NCI-H2107 treated with DMSO at 0.1 percent for 48 hours (cell line): Measurements from ENCODE around the gene ARHGAP23.
"Not testable (repeated sequence)": the region's sequence is repeated elsewhere in the genome, so short reads cannot be mapped to it uniquely, and the experiment has no call there.

Experiments used
- DNase-seq: peaks from one replicate; lab custom pipeline; 2025; ENCODE audit not compliant: unreplicated experiment; lab: John Stamatoyannopoulos, UW

The ARHGAP23 gene

GRCh38 chr17:38421871-38422827 lies 6.1 kb upstream of the ARHGAP23 start:
- no peak for DNase-seq

- no peak for DNase-seq
Observed at GRCh38 chr17:38424297-38424972, 3.8 kb upstream of the ARHGAP23 start.

DNA sequence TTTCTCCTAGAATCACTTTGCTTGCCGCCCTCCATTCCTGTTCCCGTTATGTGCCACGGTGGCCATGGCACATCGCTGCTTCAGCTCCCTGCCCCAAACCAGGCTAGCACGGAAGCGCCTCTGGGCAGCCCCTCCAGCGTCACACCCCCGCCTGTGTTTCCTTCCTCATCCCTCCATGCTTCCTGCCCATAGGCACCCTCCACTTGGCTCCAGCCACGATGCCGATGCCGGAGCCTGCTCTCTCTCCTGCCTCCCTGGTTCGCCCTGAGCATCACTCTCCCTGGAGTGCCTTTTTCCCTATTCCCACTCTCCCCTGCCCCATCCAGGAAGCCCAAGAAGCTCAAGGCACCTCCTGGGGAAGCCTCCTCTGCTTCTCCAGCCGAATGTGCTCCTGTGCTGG lies 3.2 kb upstream of the ARHGAP23 start:
- no peak for DNase-seq

GRCh38 chr17:38425744-38426143 lies 2.5 kb upstream of the ARHGAP23 start:
- no peak for DNase-seq

GRCh38 chr17:38426441-38426840 lies 1.8 kb upstream of the ARHGAP23 start:
- DNase-seq, result no peak

- DNase-seq, result no peak
Observed at GRCh38 chr17:38427160-38427949, 909 bp upstream of the ARHGAP23 start.

GRCh38 chr17:38428643-38429371 lies 543 bp downstream of the ARHGAP23 start:
- no peak for DNase-seq

DNA sequence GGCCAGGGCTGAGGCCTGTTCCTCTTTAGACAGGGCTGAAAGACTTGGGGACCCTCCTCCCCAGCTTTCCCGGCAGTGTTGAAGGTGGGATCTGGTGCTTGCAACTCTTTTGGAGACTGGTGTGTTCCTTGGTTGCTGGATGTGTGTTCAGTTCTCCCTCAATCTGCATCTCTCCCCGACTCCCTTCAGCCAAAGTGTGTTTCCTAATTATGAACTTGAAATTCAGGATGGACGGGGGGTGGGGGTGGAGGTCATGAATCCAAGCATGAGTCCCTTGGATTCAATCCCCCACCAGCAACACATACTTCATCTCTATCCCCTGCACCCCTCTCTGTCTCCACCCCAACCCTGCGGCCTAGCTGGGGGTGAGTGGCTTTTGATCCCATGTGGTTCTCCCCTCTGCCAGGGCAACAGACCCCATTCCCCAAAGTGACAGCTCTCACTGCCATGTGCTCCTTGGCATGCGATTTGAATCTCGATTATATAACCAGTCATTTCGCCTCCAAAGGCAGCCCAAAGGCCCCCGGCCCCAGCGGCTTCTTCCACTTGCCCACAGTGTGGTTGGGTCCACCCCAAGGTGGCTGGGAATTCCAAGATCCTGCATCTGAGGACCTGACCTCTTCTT lies 1.3 kb downstream of the ARHGAP23 start:
- no peak for DNase-seq

DNA sequence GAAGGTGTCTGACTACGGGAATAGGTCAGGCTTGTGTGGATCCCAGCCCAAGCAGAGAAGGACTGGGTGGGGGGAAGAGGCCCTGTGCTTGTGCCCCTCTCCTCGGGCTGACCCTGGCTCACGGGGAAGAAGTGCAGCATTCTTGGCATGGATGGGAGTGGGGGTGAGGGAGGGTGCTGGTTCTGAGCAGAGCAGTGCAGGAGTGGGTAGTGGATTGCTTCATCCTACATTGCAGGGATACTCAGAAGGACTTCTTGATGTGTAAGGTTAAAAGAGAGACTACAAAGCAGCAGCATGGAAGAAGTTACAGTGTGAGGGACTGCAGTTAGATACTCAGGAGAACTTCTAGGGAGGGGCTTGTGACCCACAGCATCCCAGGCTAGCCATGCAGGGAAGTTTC lies 2.1 kb downstream of the ARHGAP23 start:
- no peak for DNase-seq

- no peak for DNase-seq
Observed at GRCh38 chr17:38430822-38431221, 2.6 kb downstream of the ARHGAP23 start.

DNA sequence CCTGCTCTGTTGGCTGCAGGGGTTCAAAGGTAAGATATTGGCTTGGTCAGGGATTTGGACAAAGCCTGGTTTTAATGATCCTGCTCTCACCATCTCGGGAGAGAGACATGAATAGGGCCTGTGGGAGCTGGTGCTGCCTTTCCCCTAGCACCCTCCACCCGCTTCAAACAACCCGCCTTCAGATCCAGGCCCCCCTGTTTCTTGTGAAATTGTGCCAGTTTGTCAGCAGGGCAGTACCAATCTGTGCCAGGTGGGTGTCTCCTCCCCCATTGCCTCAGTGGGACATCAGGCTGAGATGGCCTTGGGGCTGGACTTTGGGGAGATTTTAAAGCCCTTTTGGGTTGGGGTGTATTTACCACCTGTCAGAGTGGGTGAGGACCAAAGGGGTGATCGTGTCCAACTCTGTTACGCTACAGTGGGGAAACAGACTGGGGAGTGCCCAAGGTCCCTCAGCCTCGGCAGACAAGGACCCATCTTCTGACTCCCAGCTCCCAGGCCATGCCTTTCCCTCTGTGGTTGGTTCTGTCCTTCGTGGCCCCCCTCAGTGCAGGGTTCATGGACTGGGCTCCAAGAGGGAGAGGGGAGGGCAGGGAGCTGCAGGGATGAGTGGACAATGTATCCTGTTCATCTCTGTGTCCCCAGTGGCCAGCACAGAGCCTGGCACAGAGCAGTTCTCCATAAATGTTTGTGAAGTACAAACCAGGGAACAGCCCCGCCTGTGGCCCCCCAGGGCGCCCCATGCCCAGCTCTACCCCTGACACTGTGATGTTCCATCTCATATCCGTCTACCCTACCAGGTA lies 3.3 kb downstream of the ARHGAP23 start:
- DNase-seq, result no peak

DNA sequence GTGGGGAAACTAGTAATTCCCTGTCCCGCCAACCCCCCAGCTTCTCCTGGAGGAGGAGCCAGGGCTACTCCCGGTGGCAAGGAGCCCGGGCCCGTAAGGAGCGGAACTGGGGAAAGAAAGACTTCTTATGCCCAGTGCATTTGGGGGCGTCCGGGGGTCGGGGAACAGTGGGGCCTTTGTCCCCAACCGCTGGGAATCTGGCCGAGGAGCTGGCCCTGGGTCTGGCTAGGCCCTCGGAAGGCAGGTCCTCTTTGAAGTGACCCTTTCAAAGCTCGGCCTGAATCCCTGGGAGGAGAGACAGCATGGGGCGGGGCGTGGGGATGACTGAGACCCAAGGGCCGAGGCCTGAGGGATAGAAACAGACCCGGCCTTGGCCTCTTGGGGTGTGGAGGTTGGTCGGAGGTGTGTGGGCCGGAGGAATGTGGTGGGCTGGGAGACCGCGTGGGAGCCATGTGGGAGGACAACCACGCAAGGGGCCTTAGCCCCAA lies 6.0 kb downstream of the ARHGAP23 start:
- DNase-seq, result no peak

GRCh38 chr17:38435795-38436194 lies 7.5 kb downstream of the ARHGAP23 start:
- no peak for DNase-seq

- no peak for DNase-seq
Observed at GRCh38 chr17:38436386-38436785, 8.1 kb downstream of the ARHGAP23 start.

DNA sequence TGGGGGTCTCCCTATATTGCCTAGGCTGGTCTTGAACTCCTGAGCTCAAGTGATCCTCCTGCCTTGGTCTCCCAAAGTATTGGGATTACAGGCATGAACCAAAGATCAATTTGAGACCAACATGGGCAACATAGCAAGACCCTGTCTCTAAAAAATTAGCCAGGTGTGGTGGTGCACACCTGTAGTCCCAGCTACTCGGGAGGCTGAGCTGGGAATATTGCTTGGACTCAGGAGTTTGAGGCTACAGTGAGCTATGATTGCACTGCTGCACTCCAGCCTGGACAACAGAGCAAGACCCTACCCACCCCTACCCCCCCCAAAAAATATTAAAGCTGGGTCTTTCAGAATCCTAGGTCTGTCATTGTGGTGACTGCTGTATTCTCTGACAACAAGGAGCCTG lies 9.0 kb downstream of the ARHGAP23 start:
- DNase-seq, result not testable (repeated sequence)

DNA sequence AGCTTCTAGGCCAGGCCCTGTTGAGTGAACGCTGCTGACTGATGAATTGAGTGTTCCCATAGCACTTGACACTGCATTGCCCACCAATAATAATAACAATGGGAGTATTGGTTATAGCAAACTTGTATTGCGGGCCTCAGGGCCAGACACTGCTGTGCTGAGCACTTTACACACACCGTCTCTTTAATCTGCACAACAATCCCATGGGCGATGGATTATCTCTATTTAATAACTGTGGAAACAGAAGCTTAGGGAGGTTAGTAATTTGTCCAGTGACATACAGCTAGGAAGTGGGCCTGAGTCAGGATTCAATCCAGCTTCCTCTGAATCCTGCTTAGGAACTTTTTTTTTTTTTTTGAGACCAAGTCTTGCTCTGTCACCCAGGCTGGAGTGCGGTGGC lies 11.2 kb downstream of the ARHGAP23 start:
- DNase-seq, result no peak

- DNase-seq, result no peak
Observed at GRCh38 chr17:38440614-38441397, 12.5 kb downstream of the ARHGAP23 start.

GRCh38 chr17:38441429-38442061 lies 13.3 kb downstream of the ARHGAP23 start:
- no peak for DNase-seq
